HepG2 (cell line): Measurements from ENCODE around the gene GPR42. TPM values are rescaled to one million over a fixed set of nuclear protein-coding genes. Genes with fewer than 3 reads are reported as not detected.
A peak's percentile ranks its signal among the peaks of the same experiment; 100 is the strongest.

ENCODE experiments used
- ATAC-seq: fragments of 200-7000 bp; cut with Tn5 transposase; 3 replicates; pipeline ENCODE4 v1.9.1; 2020; ENCODE audit warnings: mild to moderate bottlenecking, moderate library complexity
- BruUV-seq: library from RNA; stranded (reverse); fragments of 400-500 nt; replicated peaks from 2 replicates; lab custom pipeline; 2021; lab: Mats Ljungman, UMichigan
- CTCF ChIA-PET: fragments of 300-600 bp; formaldehyde crosslinking; extraction: SDS; loops from one replicate; lab custom pipeline; 2021; ENCODE audit warnings: low total read pairs, inconsistent platforms, low intra/inter-chr PET ratio; lab: Yijun Ruan, JAX
- POLR2A ChIA-PET: fragments of 350-600 bp; sonication (Branson Sonifier 250); formaldehyde crosslinking; loops from one replicate; lab custom pipeline; 2020; ENCODE audit warnings: antibody characterized with exemption, inconsistent platforms; lab: Yijun Ruan, JAX
- DNase-seq: peaks from one replicate; pipeline ENCODE4 v3.0.0-alpha.2; 2015; ENCODE audit warnings: low spot score
- FAIRE-seq: peaks from 3 replicates; lab custom pipeline; 2011; peaks lifted over from hg19 to GRCh38; lab: Jason Lieb, UNC
- H2AFZ ChIP-seq: one replicate; pipeline ENCODE4 v1.6.1; 2011; ENCODE audit warnings: low read length, inconsistent platforms
- H3K27ac ChIP-seq: fragments of 300-600 bp; 3 replicates; pipeline ENCODE4 v1.8.0; 2011; ENCODE audit warnings: mixed run types, mild to moderate bottlenecking, mixed read lengths, low read length, inconsistent platforms; ENCODE audit not compliant: insufficient read depth; ENCODE audit errors: extremely low read length
- H3K27me3 ChIP-seq, 2 experiments: fragments of 200-600 bp in 1 of 2; 2 replicates in 1 of 2; 3 replicates in 1 of 2; pipeline versions ENCODE4 v1.6.0 to v1.8.0; 2011; ENCODE audit warnings: low read length in 2 of 2, mild to moderate bottlenecking in 2 of 2, moderate library complexity in 2 of 2, inconsistent platforms in 1 of 2; ENCODE audit not compliant: insufficient read depth in 2 of 2, control insufficient read depth in 1 of 2
- H3K36me3 ChIP-seq, 2 experiments: fragments of 200-600 bp in 1 of 2; replicated peaks in 1 of 2; 2 replicates in 1 of 2; 3 replicates in 1 of 2; pipeline versions ENCODE4 v1.5.1 to v1.8.0; 2011; ENCODE audit warnings: low read length in 2 of 2, inconsistent platforms in 1 of 2; ENCODE audit not compliant: insufficient read depth in 2 of 2, control insufficient read depth in 1 of 2
- H3K4me1 ChIP-seq: 2 replicates; pipeline ENCODE4 v1.5.1; 2012; ENCODE audit warnings: low read length, inconsistent platforms; ENCODE audit not compliant: insufficient read depth
- H3K4me2 ChIP-seq: 2 replicates; pipeline ENCODE4 v1.6.0; 2011; ENCODE audit warnings: low read depth, low read length, inconsistent platforms
- H3K4me3 ChIP-seq, 3 experiments: fragments of 200-600 bp in 1 of 3; sonication (generic), shearing (Covaris generic) in 1 of 3; replicated peaks in 1 of 3; 2 replicates each; pipeline ENCODE4 v1.5.1; 2011 to 2016; ENCODE audit warnings: low read length in 3 of 3, inconsistent platforms in 2 of 3, low read depth in 2 of 3, mild to moderate bottlenecking in 2 of 3, control low read depth in 1 of 3, mixed read lengths in 1 of 3; ENCODE audit not compliant: insufficient read depth in 1 of 3
- H3K79me2 ChIP-seq: one replicate; pipeline ENCODE4 v1.6.1; 2011; ENCODE audit warnings: low read length, inconsistent platforms; ENCODE audit not compliant: insufficient read depth
- H3K9ac ChIP-seq: 2 replicates; pipeline ENCODE4 v1.6.0; 2011; ENCODE audit warnings: mild to moderate bottlenecking, low read depth, low read length, inconsistent platforms; ENCODE audit not compliant: insufficient read depth
- H3K9me3 ChIP-seq: 2 replicates; pipeline ENCODE4 v1.5.1; 2012; ENCODE audit warnings: mild to moderate bottlenecking, low read length
- H4K20me1 ChIP-seq: 2 replicates; pipeline ENCODE4 v1.6.0; 2011; ENCODE audit warnings: inconsistent platforms, mild to moderate bottlenecking, low read length, moderate library complexity; ENCODE audit not compliant: insufficient read depth
- MEIS2 ChIP-seq: sonication (generic); formaldehyde crosslinking; IDR thresholded peaks from 2 replicates; pipeline ENCODE4 v1.9.0; 2021; ENCODE audit warnings: mild to moderate bottlenecking, missing genetic modification reagents
- ZBTB26 ChIP-seq: IDR thresholded peaks from 2 replicates; pipeline ENCODE4 v1.6.1; 2016; ENCODE audit warnings: missing compliant biosample characterization, missing genetic modification reagents, borderline replicate concordance
- ZKSCAN5 ChIP-seq: sonication (generic); formaldehyde crosslinking; IDR thresholded peaks from 2 replicates; pipeline ENCODE4 v1.5.1; 2020; ENCODE audit warnings: mild to moderate bottlenecking, missing genetic modification reagents
- WGBS: methylation state at CpG from one replicate; pipeline ENCODE4 v1.1.6; 2017; ENCODE audit warnings: low lambda C conversion rate; 5-methylcytosine and 5-hydroxymethylcytosine counted together
- in situ Hi-C: cut with HindIII; loops from 2 replicates; pipeline ENCODE4 v1.10.0; 2017; ENCODE audit warnings: low pct_unique_long_range_greater_than_20kb; ENCODE audit not compliant: extremely low pct_ligation_motif_present
- intact Hi-C: fragments of 100-400 bp; cut with micrococcal nuclease; formaldehyde crosslinking; loops from one replicate; pipeline ENCODE4 v1.10.0; 2022; ENCODE audit not compliant: unreplicated experiment
- polyA plus RNA-seq, 8 experiments: library from polyadenylated mRNA; depleted of rRNA in 3 of 8; stranded (reverse) in 7 of 8; unstranded in 1 of 8; fragments of >200 nt; fragmentation: Illumina TruSeq in 4 of 8; extraction: Trizol in 4 of 8; gene quantifications; 2 replicates each; pipeline versions ENCODE4 v1.2.1 to v1.2.3, GENCODE V29; 2011 to 2016; ENCODE audit warnings: low read depth in 4 of 8, missing spikeins in 1 of 8, mixed read lengths in 1 of 8; ENCODE audit not compliant: insufficient read depth in 1 of 8
- total RNA-seq, 5 experiments: library from RNA; depleted of rRNA; stranded (reverse); fragments of >200 nt; fragmentation: Illumina TruSeq; extraction: Trizol; gene quantifications; 2 replicates each; pipeline ENCODE4 v1.2.3, GENCODE V29; 2016; ENCODE audit warnings: low read depth in 1 of 5
- TF ChIP-seq, protein P1 (sequence below): sonication (generic); formaldehyde crosslinking; IDR thresholded peaks from 2 replicates; pipeline ENCODE4 v1.4.0; 2020; ENCODE audit warnings: mild to moderate bottlenecking, low read depth, missing genetic modification reagents

GPR42 gene
- total and polyA plus RNA-seq, 2 of the 13 experiments (the other 11 are each of a cell fraction or from before 2014, with no cell fraction given), result not detected

GRCh38 chr19:35417713-35418534, 47.1 kb downstream of the GPR42 start (continued):
- TF ChIP-seq, protein P1, sequence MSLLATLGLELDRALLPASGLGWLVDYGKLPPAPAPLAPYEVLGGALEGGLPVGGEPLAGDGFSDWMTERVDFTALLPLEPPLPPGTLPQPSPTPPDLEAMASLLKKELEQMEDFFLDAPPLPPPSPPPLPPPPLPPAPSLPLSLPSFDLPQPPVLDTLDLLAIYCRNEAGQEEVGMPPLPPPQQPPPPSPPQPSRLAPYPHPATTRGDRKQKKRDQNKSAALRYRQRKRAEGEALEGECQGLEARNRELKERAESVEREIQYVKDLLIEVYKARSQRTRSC (CRISPR knock-in tag), result no peak
- no peak for TF ChIP-seq ZKSCAN5 (CRISPR knock-in tag)

DNA sequence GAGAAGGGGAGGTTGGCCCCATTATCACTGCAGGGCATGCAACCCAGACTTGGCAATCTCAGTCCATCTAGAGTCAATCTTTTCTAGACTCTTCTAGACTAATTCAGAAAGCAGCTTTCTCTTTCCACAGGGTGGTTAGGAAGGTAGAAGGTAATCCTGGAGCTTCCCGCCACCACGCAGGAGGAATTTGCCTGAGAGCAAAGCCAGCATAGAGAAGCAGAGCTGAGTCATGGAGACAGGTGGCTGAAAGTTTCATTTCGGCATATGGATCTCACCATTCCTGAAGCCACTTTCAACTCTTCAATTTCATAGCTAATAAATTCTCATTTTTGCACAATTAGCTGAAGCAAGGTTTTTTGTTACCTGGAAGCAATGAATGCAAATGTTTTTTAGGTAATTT, 48.2 kb downstream of the GPR42 start:
- H3K27ac ChIP-seq, result no peak overlapping the region
- BruUV-seq, result no TSS peak
- WGBS, result 38% methylated on average over 3 of the region's 3 CpGs
- no peaks in the 10 kb centered on the region for H4K20me1 ChIP-seq
- H2AFZ ChIP-seq, result no peak overlapping the region
- peaks cover 60% of the 10 kb centered on the region for H3K4me1 ChIP-seq
- DNase-seq, result no peak
- no peaks in the 10 kb centered on the region for H3K9me3 ChIP-seq
- H3K4me2 ChIP-seq, result peak overlapping the region; percentile 37
- TF ChIP-seq MEIS2 (CRISPR knock-in tag) (no peak), ZBTB26 (CRISPR knock-in tag) (peak; percentile 77)
- no peaks in the 10 kb centered on the region for H3K36me3 ChIP-seq
- in situ Hi-C loops, result no loop called here
- H3K79me2 ChIP-seq, result no peaks in the 10 kb centered on the region
- ChIA-PET CTCF (no interaction called here), POLR2A (interaction anchor here (1.0 kb wide), 1 partner anchor 43 kb away, joined by 3 read pairs; no protein-coding TSS in a partner anchor)
- H3K27me3 ChIP-seq, result no peaks in the 10 kb centered on the region
- intact Hi-C loops, result no loop called here
- ATAC-seq, result no peak
- H3K9ac ChIP-seq, result no peak overlapping the region
- no peak overlapping the region for H3K4me3 ChIP-seq
- FAIRE-seq, result no peak
